Body of pancreas (tissue), 4 donors: ENCODE data around the gene MPDU1. TPM values are rescaled to one million over a fixed set of nuclear protein-coding genes. Genes with fewer than 3 reads are reported as not detected.

Experiments used
- ATAC-seq: fragments of 150-250 bp; one replicate; pipeline ENCODE4 v1.9.1; 2016
- DNase-seq, 4 donors: peaks; one replicate each; pipeline ENCODE4 v3.0.0-alpha.2; 2019
- H3K27ac ChIP-seq, 4 donors: fragments of 200-600 bp; sonication (generic); 1 replicate in 3 of 4; 2 replicates in 1 of 4; pipeline versions ENCODE4 v1.5.1 to v1.6.1; 2016 to 2019; ENCODE audit warnings: mild to moderate bottlenecking in 1 of 4, mixed read lengths in 1 of 4, moderate library complexity in 1 of 4
- H3K27me3 ChIP-seq, 2 donors: fragments of 200-600 bp; sonication (generic); one replicate each; pipeline ENCODE4 v1.6.0; 2016; ENCODE audit warnings: mild to moderate bottlenecking in 1 of 2
- H3K36me3 ChIP-seq, 2 donors: fragments of 200-600 bp; sonication (generic); replicated peaks in 1 of 2; 2 replicates each; pipeline ENCODE4 v1.5.1; 2016; ENCODE audit warnings: low read depth in 2 of 2; ENCODE audit not compliant: insufficient read depth in 1 of 2
- H3K4me1 ChIP-seq: fragments of 200-600 bp; sonication (generic); one replicate; pipeline ENCODE4 v1.6.0; 2016
- H3K4me3 ChIP-seq, 2 donors: fragments of 200-600 bp; sonication (generic); 1 replicate in 1 of 2; 2 replicates in 1 of 2; pipeline ENCODE4 v1.5.1; 2016 to 2019
- H3K9me3 ChIP-seq, 3 donors: fragments of 200-600 bp; sonication (generic); 1 replicate in 2 of 3; 2 replicates in 1 of 3; pipeline ENCODE4 v1.5.1; 2016
- POLR2A ChIP-seq, 3 donors: fragments of 450-650 bp; IDR thresholded peaks; one replicate each; pipeline ENCODE4 v1.6.1; 2016; ENCODE audit warnings: antibody characterized with exemption in 3 of 3, mild to moderate bottlenecking in 2 of 3
- WGBS, 2 donors: methylation state at CpG; one replicate each; pipeline ENCODE4 v1.1.5; 2017; 5-methylcytosine and 5-hydroxymethylcytosine counted together
- intact Hi-C: fragments of 100-400 bp; cut with DNase I; formaldehyde crosslinking; loops from one replicate; pipeline ENCODE4 v1.15.1; 2023
- total RNA-seq, 2 donors: library from RNA; depleted of rRNA; stranded (reverse); fragments of >200 nt; gene quantifications; one replicate each; pipeline ENCODE4 v1.1.0, GENCODE V29; 2016
- TF ChIP-seq, protein P1 (sequence below), 7 experiments: fragments of 450-650 bp in 4 of 7; fragments of 200-600 bp in 3 of 7; sonication (generic) in 3 of 7; IDR thresholded peaks; one replicate each; pipeline ENCODE4 v1.5.1; 2016 to 2019; ENCODE audit warnings: antibody characterized with exemption in 7 of 7

The MPDU1 gene
- total RNA-seq, 2 donors from 2014 or later: 27.0 to 37.6 TPM

DNA sequence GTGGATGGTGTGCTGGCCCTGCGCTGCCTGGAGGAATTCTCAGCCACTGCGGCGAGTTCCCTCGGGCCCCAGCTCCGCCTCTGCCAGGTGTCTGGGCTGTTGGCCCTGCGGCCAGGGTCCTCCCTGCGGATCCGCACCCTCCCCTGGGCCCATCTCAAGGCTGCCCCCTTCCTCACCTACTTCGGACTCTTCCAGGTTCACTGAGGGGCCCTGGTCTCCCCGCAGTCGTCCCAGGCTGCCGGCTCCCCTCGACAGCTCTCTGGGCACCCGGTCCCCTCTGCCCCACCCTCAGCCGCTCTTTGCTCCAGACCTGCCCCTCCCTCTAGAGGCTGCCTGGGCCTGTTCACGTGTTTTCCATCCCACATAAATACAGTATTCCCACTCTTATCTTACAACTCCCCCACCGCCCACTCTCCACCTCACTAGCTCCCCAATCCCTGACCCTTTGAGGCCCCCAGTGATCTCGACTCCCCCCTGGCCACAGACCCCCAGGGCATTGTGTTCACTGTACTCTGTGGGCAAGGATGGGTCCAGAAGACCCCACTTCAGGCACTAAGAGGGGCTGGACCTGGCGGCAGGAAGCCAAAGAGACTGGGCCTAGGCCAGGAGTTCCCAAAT lies 26.4 kb upstream of the MPDU1 start:
- H3K4me1 ChIP-seq: peaks cover 38% of the 10 kb centered on the region
- no peaks in the 10 kb centered on the region for H3K36me3 ChIP-seq
- TF ChIP-seq, protein P1, sequence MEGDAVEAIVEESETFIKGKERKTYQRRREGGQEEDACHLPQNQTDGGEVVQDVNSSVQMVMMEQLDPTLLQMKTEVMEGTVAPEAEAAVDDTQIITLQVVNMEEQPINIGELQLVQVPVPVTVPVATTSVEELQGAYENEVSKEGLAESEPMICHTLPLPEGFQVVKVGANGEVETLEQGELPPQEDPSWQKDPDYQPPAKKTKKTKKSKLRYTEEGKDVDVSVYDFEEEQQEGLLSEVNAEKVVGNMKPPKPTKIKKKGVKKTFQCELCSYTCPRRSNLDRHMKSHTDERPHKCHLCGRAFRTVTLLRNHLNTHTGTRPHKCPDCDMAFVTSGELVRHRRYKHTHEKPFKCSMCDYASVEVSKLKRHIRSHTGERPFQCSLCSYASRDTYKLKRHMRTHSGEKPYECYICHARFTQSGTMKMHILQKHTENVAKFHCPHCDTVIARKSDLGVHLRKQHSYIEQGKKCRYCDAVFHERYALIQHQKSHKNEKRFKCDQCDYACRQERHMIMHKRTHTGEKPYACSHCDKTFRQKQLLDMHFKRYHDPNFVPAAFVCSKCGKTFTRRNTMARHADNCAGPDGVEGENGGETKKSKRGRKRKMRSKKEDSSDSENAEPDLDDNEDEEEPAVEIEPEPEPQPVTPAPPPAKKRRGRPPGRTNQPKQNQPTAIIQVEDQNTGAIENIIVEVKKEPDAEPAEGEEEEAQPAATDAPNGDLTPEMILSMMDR (IDR thresholded peaks at IDR 0.05): no peak
- no peak for TF ChIP-seq POLR2A (IDR thresholded peaks at IDR 0.05)
- intact Hi-C loops: no loop called here
- ATAC-seq (no peak), DNase-seq (no peak)
- no peaks in the 10 kb centered on the region for H3K9me3 ChIP-seq
- H3K4me3 ChIP-seq: no peak overlapping the region
- peak overlapping the region; percentile 92 to 99 (median 98) for H3K27ac ChIP-seq
- H3K27me3 ChIP-seq: no peaks in the 10 kb centered on the region
- 64 to 67% methylated on average over 11 to 19 of the region's 19 CpGs for WGBS, 2 donors

DNA sequence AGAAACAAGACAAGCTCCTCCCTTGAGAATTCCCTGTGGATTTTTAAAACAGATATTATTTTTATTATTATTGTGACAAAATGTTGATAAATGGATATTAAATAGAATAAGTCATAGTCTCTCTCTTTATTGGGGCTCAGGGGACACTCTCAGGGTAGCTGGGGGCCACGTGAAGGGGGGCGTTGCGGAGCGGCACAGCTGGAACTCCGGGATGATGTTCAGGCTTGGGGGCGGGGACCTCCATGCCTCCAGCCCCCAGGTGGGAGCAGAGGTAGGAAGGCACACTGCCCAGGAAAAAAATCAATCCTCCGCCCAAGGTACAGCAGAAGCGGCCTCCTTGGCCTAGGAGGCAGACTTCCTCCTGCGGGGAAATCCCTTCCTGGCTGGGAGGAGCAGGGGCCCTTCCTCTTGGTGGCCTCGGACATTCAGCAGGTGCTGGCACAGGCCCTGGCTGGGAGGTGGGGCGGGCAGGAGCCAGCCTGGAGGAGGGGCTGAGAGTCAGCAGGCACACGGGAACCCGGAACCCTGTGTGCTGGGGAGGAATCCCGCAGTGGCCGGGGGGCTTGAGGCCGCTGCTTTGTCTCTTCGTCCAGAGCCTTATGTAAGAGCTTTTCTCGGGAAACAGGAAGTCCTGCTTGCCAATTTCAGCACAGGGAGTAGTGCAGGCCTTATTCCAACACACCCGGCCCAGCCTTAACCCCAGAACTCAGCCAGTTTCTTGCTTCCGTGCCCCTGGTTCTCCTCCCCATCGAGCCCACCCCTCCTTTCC lies 25.7 kb upstream of the MPDU1 start:
- peak overlapping the region in 1 of 2 donors; percentile 5 for H3K4me3 ChIP-seq
- intact Hi-C loops: no loop called here
- DNase-seq (peak; percentile 93 to 97 (median 96)), ATAC-seq (peak; percentile 76)
- WGBS, 2 donors: 2 to 3% methylated on average over 15 to 21 of the region's 21 CpGs
- H3K4me1 ChIP-seq: peaks cover 45% of the 10 kb centered on the region
- no peaks in the 10 kb centered on the region for H3K36me3 ChIP-seq
- TF ChIP-seq, protein P1 (IDR thresholded peaks at IDR 0.05): peak in 3 of 7 experiments; percentile 11 to 31 (median 23)
- peak; percentile 69 to 94 (median 91) for TF ChIP-seq POLR2A (IDR thresholded peaks at IDR 0.05)
- H3K27me3 ChIP-seq: no peaks in the 10 kb centered on the region
- H3K27ac ChIP-seq: peak overlapping the region; percentile 92 to 99 (median 98)
- H3K9me3 ChIP-seq: no peaks in the 10 kb centered on the region

DNA sequence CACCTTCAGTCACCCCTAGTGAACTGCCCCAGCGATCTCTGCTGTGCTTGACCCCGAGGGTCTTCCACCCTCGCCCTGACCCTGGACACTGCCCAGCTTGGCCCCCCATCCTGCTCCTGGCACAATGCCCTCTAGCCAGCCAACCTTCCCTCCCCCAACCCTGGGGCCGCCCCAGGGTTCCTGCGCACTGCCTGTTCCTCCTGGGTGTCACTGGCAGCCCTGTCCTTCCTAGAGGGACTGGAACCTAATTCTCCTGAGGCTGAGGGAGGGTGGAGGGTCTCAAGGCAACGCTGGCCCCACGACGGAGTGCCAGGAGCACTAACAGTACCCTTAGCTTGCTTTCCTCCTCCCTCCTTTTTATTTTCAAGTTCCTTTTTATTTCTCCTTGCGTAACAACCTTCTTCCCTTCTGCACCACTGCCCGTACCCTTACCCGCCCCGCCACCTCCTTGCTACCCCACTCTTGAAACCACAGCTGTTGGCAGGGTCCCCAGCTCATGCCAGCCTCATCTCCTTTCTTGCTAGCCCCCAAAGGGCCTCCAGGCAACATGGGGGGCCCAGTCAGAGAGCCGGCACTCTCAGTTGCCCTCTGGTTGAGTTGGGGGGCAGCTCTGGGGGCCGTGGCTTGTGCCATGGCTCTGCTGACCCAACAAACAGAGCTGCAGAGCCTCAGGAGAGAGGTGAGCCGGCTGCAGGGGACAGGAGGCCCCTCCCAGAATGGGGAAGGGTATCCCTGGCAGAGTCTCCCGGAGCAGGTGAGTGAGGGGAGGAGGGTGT lies 24.9 kb upstream of the MPDU1 start, which contains the start of gene TNFSF13:
Gene TNFSF13, plus strand, starts transcription at position 207 of the 776 bp plus-strand sequence. Its CDS starts 290 bp downstream, at position 497.
- Histone ChIP-seq H3K4me3 (peak within 1 kb of the TSS; percentile 5 to 39), H3K27ac (peak within 1 kb of the TSS; percentile 92 to 99 (median 98)), H3K27me3 (no peaks in the 10 kb centered on the region), H3K36me3 (no peaks in the 10 kb centered on the region), H3K4me1 (peaks cover 53% of the 10 kb centered on the region), H3K9me3 (no peaks in the 10 kb centered on the region)
- DNase-seq: peak; percentile 54 to 69 (median 64)
- TF ChIP-seq POLR2A (IDR thresholded peaks at IDR 0.05): peak in 1 of 3 donors; percentile 5
- TF ChIP-seq, protein P1 (IDR thresholded peaks at IDR 0.05): no peak
- 5 to 6% methylated on average over 16 of the region's 16 CpGs for WGBS, 2 donors
- ATAC-seq: peak; percentile 12
- intact Hi-C loops: no loop called here

DNA sequence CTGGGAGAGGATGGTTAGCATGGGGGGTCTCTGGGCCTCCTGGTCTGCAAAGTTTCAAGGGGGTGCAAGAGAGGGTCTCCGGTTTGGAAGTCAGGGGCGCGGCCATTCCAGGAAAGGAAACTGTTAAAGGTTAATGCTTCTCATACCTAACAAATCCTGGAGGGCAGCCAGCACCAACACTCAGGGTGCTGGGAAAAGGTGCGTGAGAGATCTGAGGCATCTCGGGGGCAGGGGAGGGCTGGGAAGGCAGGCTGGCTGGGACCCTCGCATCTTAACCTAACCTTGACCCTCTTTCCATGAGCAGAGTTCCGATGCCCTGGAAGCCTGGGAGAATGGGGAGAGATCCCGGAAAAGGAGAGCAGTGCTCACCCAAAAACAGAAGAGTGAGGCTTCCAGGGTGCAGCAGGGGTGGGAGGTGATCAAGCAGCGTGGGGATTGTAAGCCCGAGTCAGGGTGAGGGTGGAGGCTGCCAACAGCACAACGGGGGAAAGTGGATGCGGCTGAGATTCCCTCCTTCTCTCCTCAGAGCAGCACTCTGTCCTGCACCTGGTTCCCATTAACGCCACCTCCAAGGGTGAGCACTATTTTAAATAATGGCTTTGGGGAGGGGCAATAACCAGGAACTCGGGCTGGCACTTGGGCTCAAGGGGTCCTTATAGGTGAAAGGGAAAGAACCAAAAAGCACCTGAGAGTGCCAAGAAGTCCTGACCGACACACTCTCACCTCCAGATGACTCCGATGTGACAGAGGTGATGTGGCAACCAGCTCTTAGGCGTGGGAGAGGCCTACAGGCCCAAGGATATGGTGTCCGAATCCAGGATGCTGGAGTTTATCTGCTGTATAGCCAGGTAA lies 24.1 kb upstream of the MPDU1 start:
- TF ChIP-seq, protein P1 (IDR thresholded peaks at IDR 0.05): no peak
- TF ChIP-seq POLR2A (IDR thresholded peaks at IDR 0.05): no peak
- intact Hi-C loops: loop anchor here (5.0 kb wide), 1 partner anchor 47 kb away; no protein-coding TSS in a partner anchor
- no peaks in the 10 kb centered on the region for H3K9me3 ChIP-seq
- peaks cover 61% of the 10 kb centered on the region for H3K4me1 ChIP-seq
- no peaks in the 10 kb centered on the region for H3K36me3 ChIP-seq
- H3K27me3 ChIP-seq: no peaks in the 10 kb centered on the region
- H3K27ac ChIP-seq: peak overlapping the region; percentile 92 to 99 (median 98)
- peak; percentile 59 to 75 (median 72) for DNase-seq
- 7 to 20% methylated on average over 18 of the region's 18 CpGs for WGBS, 2 donors
- ATAC-seq: no peak
- peak overlapping the region; percentile 5 to 39 for H3K4me3 ChIP-seq
